A673 (cell line): Measurements from ENCODE around the gene C18orf32.

Experiments
- CTCF ChIP-seq: fragments of 300-800, 200-600 bp; sonication (generic); conservative IDR thresholded peaks from 2 replicates; pipeline ENCODE4 v1.5.1; 2017; ENCODE audit warnings: low read depth, mild to moderate bottlenecking, antibody characterized with exemption, low read length, moderate library complexity, mixed read lengths
- EZH2 ChIP-seq: fragments of 200-600 bp; sonication (generic); IDR thresholded peaks from 2 replicates; pipeline ENCODE4 v1.6.1; 2017; ENCODE audit warnings: borderline replicate concordance, low read depth, mild to moderate bottlenecking, mixed read lengths, antibody characterized with exemption, low read length; ENCODE audit not compliant: poor library complexity, severe bottlenecking

GRCh38 chr18:49435170-49435569 is 51.9 kb downstream of the C18orf32 start:
- TF ChIP-seq CTCF = no peak
- TF ChIP-seq EZH2 = no peak
